CMK (cell line): ENCODE measurements around the gene CD247.

Source experiments
- DNase-seq: peaks from one replicate; pipeline ENCODE4 v3.0.0-alpha.2; 2010; ENCODE audit warnings: low read depth

CD247 gene

DNA sequence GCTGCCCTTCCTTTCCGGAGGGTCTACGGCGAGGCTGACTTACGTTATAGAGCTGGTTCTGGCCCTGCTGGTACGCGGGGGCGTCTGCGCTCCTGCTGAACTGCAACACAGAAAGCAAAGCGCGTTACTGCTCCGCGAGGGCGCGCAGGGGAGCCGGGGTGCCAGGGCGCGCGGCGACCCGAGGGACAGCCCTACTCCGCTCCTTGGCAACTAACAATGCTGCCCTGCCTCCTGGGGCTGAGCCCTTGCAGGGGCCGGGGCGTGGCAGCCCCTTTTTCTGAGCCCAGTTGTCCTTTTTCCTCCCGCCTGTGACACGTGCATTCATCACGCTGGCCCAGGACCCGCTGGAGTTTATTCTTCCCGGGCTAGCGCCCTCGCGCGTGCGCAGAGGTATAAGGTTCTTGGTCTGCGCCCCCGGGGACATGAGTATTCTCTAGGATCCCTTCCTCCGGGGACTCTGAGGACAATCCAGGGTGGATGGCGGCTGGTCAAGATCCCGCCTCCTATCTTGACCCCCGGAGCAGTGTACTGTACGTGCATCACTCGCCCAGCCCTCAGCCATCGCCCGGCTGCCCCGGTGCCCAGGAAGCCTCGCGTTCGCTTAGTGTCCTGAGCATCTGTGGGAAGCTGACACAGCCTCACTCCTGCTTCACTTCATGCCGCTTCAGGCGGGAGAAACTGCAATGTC, 78.9 kb downstream of the CD247 start:
- no peak for DNase-seq

DNA sequence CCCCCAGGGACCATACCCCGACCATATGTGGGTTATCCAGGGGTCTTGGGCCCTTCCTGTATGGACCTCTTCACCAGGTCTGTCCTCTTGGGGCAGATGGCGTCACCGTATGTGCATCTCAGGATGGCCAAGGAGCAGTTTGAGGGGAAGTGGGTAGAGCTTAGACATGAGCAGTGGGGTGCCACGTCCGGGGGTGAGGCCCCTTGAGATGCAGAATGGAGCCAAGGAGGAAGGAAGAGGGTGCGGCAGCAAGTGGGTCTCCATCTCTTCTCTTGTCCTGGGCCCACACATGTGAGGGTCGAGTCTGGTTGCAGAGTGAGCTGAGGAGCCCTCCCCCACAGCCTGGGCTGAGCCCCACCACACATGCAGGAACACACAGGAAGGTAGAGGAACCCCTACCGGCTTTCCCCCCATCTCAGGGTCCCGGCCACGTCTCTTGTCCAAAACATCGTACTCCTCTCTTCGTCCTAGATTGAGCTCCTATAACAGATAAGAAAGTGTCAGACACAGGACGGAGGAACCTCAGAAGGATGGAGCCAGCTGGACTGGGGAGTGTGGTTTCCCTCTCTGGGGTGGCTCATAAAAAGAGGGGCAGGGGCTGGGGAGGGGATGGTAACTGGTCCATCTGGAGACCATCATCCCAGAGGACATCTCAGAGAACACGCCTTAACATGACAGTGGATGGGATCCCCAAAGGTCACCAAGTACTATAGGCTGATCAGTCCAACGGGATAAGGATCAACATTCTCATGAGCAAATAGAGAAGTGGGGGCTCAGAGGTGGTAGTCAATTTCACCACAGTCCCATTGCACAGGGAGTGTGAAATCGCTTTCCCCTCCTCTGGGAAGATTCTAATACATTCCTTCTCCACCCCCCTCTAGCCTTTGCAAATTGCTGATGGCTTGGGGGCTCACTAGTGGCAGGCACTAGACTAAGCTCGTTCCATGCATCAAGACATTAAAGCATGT, 79.9 kb downstream of the CD247 start:
- no peak for DNase-seq

GRCh38 chr1:167435484-167435883, 82.8 kb downstream of the CD247 start:
- no peak for DNase-seq

GRCh38 chr1:167434306-167434705, 84.0 kb downstream of the CD247 start:
- DNase-seq, result no peak

DNA sequence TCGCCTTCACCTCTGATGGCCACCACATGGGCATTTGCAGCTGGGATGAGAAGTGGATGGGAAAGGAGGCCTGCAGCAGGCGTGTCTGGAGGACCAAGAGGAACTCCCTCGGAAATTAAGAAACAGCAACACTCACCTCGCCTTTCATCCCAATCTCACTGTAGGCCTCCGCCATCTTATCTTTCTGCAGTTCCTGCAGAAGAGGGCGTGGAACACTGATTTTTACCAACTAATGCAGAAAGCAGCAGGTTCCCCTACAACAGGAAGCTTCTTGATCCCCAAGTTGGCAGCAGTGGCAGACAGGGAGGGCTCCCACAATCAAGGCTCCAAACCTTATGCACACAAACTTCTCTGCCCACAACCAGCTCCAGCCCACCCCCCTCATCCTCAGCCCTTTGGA, 84.4 kb downstream of the CD247 start:
- DNase-seq, result no peak

GRCh38 chr1:167432780-167433179, 85.5 kb downstream of the CD247 start:
- no peak for DNase-seq

- no peak for DNase-seq
These were observed 86.2 kb downstream of the CD247 start for GRCh38 chr1:167431909-167432650.

DNA sequence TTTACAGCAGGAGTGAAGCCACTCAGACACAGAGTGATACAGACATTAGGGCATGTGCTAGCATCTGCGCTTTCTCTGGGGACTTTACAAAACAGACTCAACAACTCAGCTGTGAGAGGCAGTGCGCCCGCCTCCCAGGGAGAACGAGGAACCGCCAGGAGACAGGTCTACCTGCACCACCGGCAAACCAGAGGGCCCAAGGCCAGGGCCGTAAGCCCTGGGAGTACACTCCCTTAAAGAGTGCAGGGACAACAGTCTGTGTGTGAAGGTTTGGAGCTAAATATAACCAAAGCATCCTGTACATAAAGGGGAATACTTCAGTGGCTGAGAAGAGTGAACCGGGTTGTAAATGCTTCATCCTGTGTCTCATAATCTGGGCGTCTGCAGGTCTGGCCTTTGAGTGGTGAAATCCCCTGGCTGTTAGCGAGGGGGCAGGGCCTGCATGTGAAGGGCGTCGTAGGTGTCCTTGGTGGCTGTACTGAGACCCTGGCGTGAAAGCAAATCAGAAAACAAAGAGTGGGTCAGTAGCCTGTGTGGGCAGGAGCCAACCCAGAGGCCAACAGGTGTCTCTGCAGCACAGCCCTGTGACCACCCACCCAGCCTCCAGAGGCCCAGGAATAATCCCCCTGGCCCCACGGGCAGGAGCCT, 86.9 kb downstream of the CD247 start:
- no peak for DNase-seq

DNA sequence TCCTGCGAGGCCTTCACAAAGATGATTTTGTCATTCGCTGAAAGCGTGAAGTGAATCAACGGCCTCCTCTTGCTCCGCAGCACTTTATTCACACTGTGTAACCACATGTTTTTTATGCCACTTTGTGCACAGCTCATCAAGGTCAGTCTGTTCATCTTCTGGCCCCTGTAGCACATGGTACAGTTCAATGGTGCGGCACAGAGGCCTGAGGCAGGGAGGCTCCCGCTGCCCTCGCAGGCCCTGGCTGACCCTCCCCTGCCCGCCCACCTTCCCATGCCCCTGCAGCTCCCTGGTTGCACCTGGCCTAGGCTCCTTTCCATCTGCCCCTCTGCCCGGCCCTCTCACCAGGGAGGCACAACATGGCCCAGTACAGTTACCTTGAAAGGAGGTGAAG, 87.5 kb downstream of the CD247 start:
- DNase-seq, result no peak

DNA sequence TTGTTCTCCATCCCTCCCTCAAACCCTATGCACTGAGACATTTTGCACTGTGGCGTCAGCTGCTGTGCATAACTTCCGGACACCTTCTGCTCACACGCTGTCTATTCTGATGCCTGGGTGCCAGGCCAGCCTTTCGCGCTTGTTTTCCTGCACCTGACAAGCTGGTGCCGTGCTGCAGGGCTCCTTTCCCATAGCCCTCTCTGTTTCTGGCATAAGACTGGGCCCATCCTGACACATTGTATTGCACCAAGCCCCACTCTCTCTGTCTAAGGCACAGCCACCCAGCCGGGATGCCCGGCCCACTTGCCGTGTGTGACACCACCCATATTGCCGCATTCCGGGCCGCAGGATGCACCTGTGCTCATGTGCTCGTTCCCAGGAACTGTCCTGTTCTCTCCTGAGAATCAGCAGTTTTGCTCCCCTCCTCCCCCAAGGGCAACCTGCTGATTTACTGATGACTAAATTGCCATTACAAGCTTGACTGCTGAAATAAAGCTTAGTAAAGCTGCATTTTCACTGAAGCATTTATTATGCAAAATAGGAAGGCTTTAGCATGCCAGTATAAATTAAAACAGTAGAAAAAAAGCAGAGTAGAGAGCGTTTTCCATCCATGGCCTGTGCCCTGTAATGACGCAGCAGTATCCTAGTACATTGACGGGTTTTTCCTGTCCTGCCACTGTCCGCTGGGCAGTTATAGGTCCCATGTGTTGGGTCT, 88.0 kb downstream of the CD247 start:
- DNase-seq, result no peak

DNA sequence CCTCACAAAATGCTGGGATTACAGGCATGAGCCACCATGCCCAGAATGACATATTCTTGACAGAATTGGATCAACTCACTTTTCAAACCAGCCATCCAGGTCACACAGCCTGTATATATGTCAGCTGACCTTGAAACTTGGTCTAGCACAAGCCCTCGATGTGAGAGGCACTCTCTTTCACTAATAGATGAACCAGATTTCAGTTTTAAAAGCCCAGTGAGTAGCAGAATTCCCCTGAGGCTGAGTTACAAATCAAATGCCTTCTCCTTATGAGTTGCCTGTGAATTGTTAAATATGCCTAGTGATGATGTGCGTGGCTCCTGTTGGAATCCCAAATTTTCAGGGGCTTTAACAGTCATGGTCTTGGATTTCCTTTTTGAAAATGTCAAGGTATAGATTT, 88.7 kb downstream of the CD247 start:
- no peak for DNase-seq

GRCh38 chr1:167428395-167428794, 89.9 kb downstream of the CD247 start:
- DNase-seq, result no peak

DNA sequence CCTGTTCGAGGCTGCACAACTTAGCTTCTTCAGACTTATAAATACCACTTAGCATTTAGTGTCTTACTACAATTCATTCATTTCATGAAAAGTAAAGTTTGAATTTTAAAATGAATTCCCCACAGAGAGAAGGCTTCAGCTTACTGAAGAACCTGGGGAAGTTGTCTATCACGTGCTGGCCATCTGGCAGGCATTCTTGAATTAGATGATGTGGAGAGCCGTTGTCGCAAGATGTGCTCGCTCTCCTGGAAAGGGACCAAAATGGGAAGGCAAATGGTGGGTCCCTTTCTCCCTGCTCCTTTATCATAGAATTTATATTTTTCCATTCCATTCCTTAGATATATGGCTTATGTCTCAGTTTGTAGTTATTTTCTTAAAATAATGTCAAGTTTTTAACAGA, 90.5 kb downstream of the CD247 start:
- no peak for DNase-seq

GRCh38 chr1:167426716-167427115, 91.6 kb downstream of the CD247 start:
- DNase-seq, result no peak

- no peak for DNase-seq
These were observed 92.8 kb downstream of the CD247 start for GRCh38 chr1:167425482-167425881.

DNA sequence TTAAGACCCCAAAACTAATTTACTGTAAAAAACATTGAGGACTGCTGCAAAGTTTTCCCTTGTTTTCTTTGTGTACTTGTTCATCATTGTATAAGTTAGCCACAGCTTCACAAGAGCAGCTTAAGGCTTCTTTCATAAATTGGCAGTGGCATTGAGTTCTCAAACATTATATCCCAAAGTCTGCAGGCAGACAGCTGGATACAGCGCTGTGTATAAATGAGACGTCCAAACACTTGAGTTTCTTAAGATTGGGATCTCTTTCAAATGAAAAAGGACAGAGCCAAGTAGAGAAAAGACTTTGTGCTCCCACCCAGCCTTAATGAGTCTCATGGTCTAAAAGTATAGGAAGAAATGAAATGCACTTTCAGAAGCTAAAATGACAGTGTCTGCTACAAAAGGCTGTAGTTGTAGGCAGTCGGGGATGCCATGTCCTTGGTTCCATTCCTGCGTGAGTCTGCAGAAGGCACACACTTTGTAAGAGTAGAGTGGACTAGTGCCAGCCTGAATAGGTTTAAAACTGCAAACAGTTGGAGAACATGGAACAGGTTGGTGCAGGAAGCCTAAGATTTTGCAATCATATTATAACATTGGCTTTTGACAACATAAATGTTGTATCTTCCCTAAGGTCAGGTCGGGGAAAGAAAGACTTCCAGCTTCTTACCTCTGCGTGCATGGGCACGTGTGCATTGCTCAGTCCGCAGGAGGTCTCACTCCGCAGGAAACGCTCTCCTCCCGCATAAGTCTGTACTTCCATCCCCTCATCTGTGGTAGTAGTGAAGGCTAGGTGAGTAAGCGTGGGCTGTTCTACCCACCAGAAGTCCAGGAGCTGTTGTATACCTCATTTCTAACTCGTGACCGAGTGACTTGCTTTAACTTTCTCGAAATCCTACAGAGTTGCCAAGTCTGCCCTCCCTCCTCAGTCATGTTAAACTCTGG, 94.4 kb downstream of the CD247 start:
- no peak for DNase-seq

DNA sequence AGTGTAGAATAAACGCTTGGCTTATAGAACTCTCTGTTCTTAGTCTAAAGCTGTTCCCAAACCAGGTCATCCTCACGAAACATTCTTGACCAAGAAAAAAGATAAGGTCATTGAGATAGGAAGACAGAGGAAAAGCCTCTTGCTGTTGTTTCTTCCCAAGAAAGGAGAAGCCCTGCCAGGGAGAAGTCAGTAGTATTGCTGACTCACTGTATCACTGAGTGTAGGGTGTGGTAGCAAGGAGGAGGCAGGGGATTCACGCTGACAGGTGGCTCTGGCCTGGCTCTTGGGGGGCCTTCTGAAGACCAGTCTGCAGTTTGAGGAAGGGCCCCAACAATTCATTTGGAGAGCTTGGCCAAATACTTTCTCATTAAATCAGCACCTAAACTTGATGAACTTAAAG, 97.8 kb downstream of the CD247 start:
- no peak for DNase-seq

DNA sequence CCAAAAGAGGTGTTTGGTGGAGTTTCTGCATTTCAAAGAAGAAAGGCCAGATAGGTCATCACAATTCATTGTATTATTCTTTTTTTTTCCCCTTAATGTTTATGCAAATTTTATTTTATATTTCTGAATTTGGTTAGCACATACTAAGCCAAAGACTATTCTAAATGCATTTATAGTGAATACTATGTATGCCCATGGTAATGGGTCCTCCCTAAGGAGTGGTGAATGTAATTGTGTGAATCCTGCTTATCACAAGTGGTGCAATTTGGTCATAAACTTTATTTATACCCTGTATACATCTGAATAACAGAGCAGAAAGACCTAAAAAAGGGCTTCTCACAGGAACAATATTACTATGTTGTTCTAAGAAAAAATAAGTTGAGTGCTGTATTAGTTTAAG, 99.1 kb downstream of the CD247 start:
- no peak for DNase-seq

- no peak for DNase-seq
These were observed 99.9 kb downstream of the CD247 start for GRCh38 chr1:167418391-167418790.

DNA sequence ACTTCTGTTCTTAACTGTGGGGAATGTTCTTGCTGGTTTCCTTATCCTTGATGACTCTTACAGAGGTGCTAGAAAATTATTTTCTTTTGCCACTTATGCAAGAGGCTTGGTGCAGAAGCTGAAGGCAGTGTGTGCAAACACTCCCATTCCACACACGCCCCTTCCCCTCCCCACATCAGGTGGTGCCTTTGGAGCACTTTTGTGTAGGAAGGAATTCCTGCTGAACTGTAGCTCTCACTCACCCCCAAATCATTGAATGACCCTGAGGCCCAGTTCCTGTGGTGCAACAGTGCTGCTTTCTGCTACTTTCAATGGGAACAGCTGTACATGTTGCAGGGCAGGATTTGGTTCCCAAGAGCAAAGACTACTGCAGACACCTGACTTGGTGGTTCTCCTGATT, 101.8 kb downstream of the CD247 start:
- DNase-seq, result no peak
